Transverse colon (tissue), 4 donors: ENCODE data around the gene NRCAM.

Source experiments
- CTCF ChIP-seq, 5 experiments: fragments of 200-600 bp in 3 of 5; fragments of 450-650 bp in 2 of 5; sonication (generic) in 3 of 5; IDR thresholded peaks; 1 replicate in 2 of 5; 2 replicates in 3 of 5; pipeline ENCODE4 v1.5.1; 2016 to 2017; ENCODE audit warnings: antibody characterized with exemption in 5 of 5, inconsistent platforms in 3 of 5, mild to moderate bottlenecking in 2 of 5, moderate library complexity in 1 of 5
- EP300 ChIP-seq: sonication (generic); formaldehyde crosslinking; IDR thresholded peaks from one replicate; pipeline ENCODE4 v1.6.1; 2017; ENCODE audit warnings: antibody characterized with exemption, low read depth
- POLR2AphosphoS5 ChIP-seq, 3 donors: sonication (generic); formaldehyde crosslinking; IDR thresholded peaks; one replicate each; pipeline ENCODE4 v1.6.1; 2016; ENCODE audit warnings: antibody characterized with exemption in 3 of 3

- TF ChIP-seq CTCF (IDR thresholded peaks at IDR 0.05): no peak
- no peak for TF ChIP-seq POLR2AphosphoS5 (IDR thresholded peaks at IDR 0.05)
- no peak for TF ChIP-seq EP300
Observed at GRCh38 chr7:108190891-108191290, 265.3 kb downstream of the NRCAM start.
